Endothelial cell of umbilical vein (primary cell): Measurements from ENCODE around the gene NPHP3. TPM values are rescaled to one million over a fixed set of nuclear protein-coding genes. Genes with fewer than 3 reads are reported as not detected.

ENCODE experiments used
- BruUV-seq: library from RNA; stranded (reverse); fragments of 400-500 nt; replicated peaks from 2 replicates; lab custom pipeline; 2021; lab: Mats Ljungman, UMichigan
- CTCF ChIA-PET: fragments of 300-600, 350-600 bp; sonication (Branson Sonifier 250); formaldehyde crosslinking; loops from one replicate; lab custom pipeline; 2021; ENCODE audit warnings: antibody characterized with exemption, inconsistent platforms; lab: Charles Lee
- POLR2A ChIA-PET: fragments of 300-600, 350-600 bp; sonication (Branson Sonifier 250); formaldehyde crosslinking; loops from one replicate; lab custom pipeline; 2021; ENCODE audit warnings: antibody characterized with exemption, inconsistent platforms; lab: Charles Lee
- DNase-seq: peaks from one replicate; pipeline ENCODE4 v3.0.0-alpha.2; 2011; ENCODE audit warnings: low read depth, low spot score
- FAIRE-seq: peaks from 2 replicates; lab custom pipeline; 2011; peaks lifted over from hg19 to GRCh38; lab: Jason Lieb, UNC
- H2AFZ ChIP-seq: 2 replicates; pipeline ENCODE4 v1.6.0; 2012; ENCODE audit warnings: low read depth, low read length, control low read depth, inconsistent platforms
- H3K27ac ChIP-seq: 2 replicates; pipeline ENCODE4 v1.5.1; 2011; ENCODE audit warnings: low read depth, mild to moderate bottlenecking, control low read depth, low read length, moderate library complexity; ENCODE audit not compliant: insufficient read depth
- H3K27me3 ChIP-seq, 2 experiments: 2 replicates each; pipeline versions ENCODE4 v1.6.0 to v1.6.1; 2011; ENCODE audit warnings: low read length in 2 of 2, mixed read lengths in 1 of 2; ENCODE audit not compliant: control insufficient read depth in 2 of 2, insufficient read depth in 2 of 2
- H3K36me3 ChIP-seq, 2 experiments: 2 replicates in 1 of 2; 3 replicates in 1 of 2; pipeline ENCODE4 v1.5.1; 2011; ENCODE audit warnings: low read length in 2 of 2, mild to moderate bottlenecking in 1 of 2, moderate library complexity in 1 of 2; ENCODE audit not compliant: control insufficient read depth in 2 of 2, insufficient read depth in 2 of 2; ENCODE audit errors: extremely low read depth in 1 of 2
- H3K4me1 ChIP-seq: 3 replicates; pipeline ENCODE4 v1.5.1; 2011; ENCODE audit warnings: mild to moderate bottlenecking, low read length; ENCODE audit not compliant: control insufficient read depth, insufficient read depth; ENCODE audit errors: extremely low read depth
- H3K4me2 ChIP-seq: 2 replicates; pipeline ENCODE4 v1.6.1; 2011; ENCODE audit warnings: low read length, control low read depth, mixed read lengths; ENCODE audit not compliant: insufficient read depth
- H3K4me3 ChIP-seq, 3 experiments: fragments of 200-600 bp in 1 of 3; sonication (generic), shearing (Covaris generic) in 1 of 3; replicated peaks in 1 of 3; 2 replicates each; pipeline ENCODE4 v1.5.1; 2011 to 2016; ENCODE audit warnings: control low read depth in 3 of 3, low read length in 3 of 3, mild to moderate bottlenecking in 2 of 3, inconsistent platforms in 1 of 3, low read depth in 1 of 3, moderate library complexity in 1 of 3; ENCODE audit not compliant: insufficient read depth in 1 of 3
- H3K79me2 ChIP-seq: 2 replicates; pipeline ENCODE4 v1.6.0; 2012; ENCODE audit warnings: low read length, inconsistent platforms; ENCODE audit not compliant: control insufficient read depth, insufficient read depth
- H3K9ac ChIP-seq: replicated peaks from 2 replicates; pipeline ENCODE3; 2011; ENCODE audit warnings: low read length, control low read depth; ENCODE audit not compliant: insufficient read depth; ENCODE audit errors: extremely low read depth
- H3K9me1 ChIP-seq: replicated peaks from 3 replicates; pipeline ENCODE4 v1.6.0; 2011; ENCODE audit warnings: mild to moderate bottlenecking, low read length; ENCODE audit not compliant: control insufficient read depth, insufficient read depth; ENCODE audit errors: extremely low read depth
- H3K9me3 ChIP-seq: replicated peaks from 2 replicates; pipeline ENCODE4 v1.5.1; 2012; ENCODE audit warnings: low read length, inconsistent platforms; ENCODE audit not compliant: control insufficient read depth, insufficient read depth
- H4K20me1 ChIP-seq: replicated peaks from 2 replicates; pipeline ENCODE3; 2011; ENCODE audit warnings: mild to moderate bottlenecking, low read length; ENCODE audit not compliant: control insufficient read depth, insufficient read depth; ENCODE audit errors: extremely low read depth
- CTCF ChIP-seq, 2 donors: IDR thresholded peaks; 1 replicate in 1 of 2; 2 replicates in 1 of 2; pipeline ENCODE4 v1.5.1; 2011; ENCODE audit warnings: low read length in 2 of 2, mild to moderate bottlenecking in 2 of 2, moderate library complexity in 2 of 2, control low read depth in 1 of 2, inconsistent platforms in 1 of 2, low read depth in 1 of 2; ENCODE audit not compliant: insufficient read depth in 1 of 2; ENCODE audit errors: extremely low read depth in 1 of 2
- EZH2 ChIP-seq: IDR thresholded peaks from 2 replicates; pipeline ENCODE4 v1.6.1; 2012; ENCODE audit warnings: borderline replicate concordance, low read depth, mild to moderate bottlenecking, moderate library complexity, low read length, inconsistent platforms; ENCODE audit not compliant: severe bottlenecking
- FOS ChIP-seq: IDR thresholded peaks from 2 replicates; pipeline ENCODE4 v1.6.1; 2011; ENCODE audit warnings: mild to moderate bottlenecking, low read length, moderate library complexity, borderline replicate concordance; ENCODE audit not compliant: insufficient read depth
- MAX ChIP-seq: IDR thresholded peaks from 2 replicates; pipeline ENCODE4 v1.6.1; 2011; ENCODE audit not compliant: insufficient read depth, insufficient read length
- POLR2AphosphoS5 ChIP-seq: IDR thresholded peaks from 2 replicates; pipeline ENCODE4 v1.6.1; 2012; ENCODE audit warnings: low read depth, mild to moderate bottlenecking, control low read depth, low read length, moderate library complexity; ENCODE audit not compliant: insufficient read depth
- dilution Hi-C: fragments of 300-500 bp; cut with MboI; formaldehyde crosslinking; loops from one replicate; pipeline ENCODE4 v1.15.0; 2019; ENCODE audit warnings: low sequenced_read_pairs; ENCODE audit not compliant: extremely low pct_ligation_motif_present
- intact Hi-C: fragments of 100-400 bp; cut with micrococcal nuclease; formaldehyde crosslinking; loops from one replicate; pipeline ENCODE4 v1.10.0; 2022
- polyA plus RNA-seq, 4 experiments: library from polyadenylated mRNA; depleted of rRNA in 3 of 4; stranded (reverse) in 3 of 4; unstranded in 1 of 4; fragments of >200 nt; gene quantifications; 2 replicates each; pipeline versions ENCODE4 v1.2.1 to v1.2.3, GENCODE V29; 2011 to 2012; ENCODE audit warnings: missing spikeins in 1 of 4
- total RNA-seq: library from RNA; stranded (reverse); gene quantifications from 2 replicates; pipeline ENCODE4 v1.2.3, GENCODE V29; 2021

Gene NPHP3
- total and polyA plus RNA-seq, 2 donors (not counting 3 experiments of a cell fraction or from before 2014, with no cell fraction given), result 20.8 to 30.3 TPM

GRCh38 chr3:132735589-132735988 lies 13.4 kb upstream of the NPHP3 start:
- intact Hi-C loops (no loop called here), dilution Hi-C loops (no loop called here)
- Histone ChIP-seq H3K27me3 (peaks cover 4 to 8% of the 10 kb centered on the region in 2 experiments), H3K9me3 (no peaks in the 10 kb centered on the region), H3K4me1 (peaks cover 5% of the 10 kb centered on the region), H3K9ac (no peak overlapping the region), H3K9me1 (no peaks in the 10 kb centered on the region), H2AFZ (no peak overlapping the region), H3K27ac (no peak overlapping the region), H3K79me2 (no peaks in the 10 kb centered on the region), H3K4me2 (no peak overlapping the region), H3K4me3 (no peak overlapping the region), H3K36me3 (no peaks in the 10 kb centered on the region), H4K20me1 (no peaks in the 10 kb centered on the region)
- CTCF ChIA-PET, result interaction anchor here (2.1 kb wide), 1 partner anchor 9 kb away, joined by 7 read pairs; no protein-coding TSS in a partner anchor
- DNase-seq (peak; percentile 73), FAIRE-seq (peak; percentile 33)
- TF ChIP-seq POLR2AphosphoS5 (no peak), MAX (no peak)
- POLR2A ChIA-PET, result no interaction called here
- BruUV-seq, result no TSS peak

GRCh38 chr3:132730891-132731580 lies 8.8 kb upstream of the NPHP3 start:
- intact Hi-C loops (loop anchor here (1.0 to 2.0 kb wide), 4 partner anchors 310 to 1200 kb away; no protein-coding TSS in a partner anchor), dilution Hi-C loops (no loop called here)
- H3K4me3 ChIP-seq, result no peak overlapping the region
- FAIRE-seq (peak; percentile 67), DNase-seq (peak; percentile 61)
- peaks cover 2% of the 10 kb centered on the region for H3K4me1 ChIP-seq
- ChIA-PET CTCF (interaction anchor here (0.6 to 3.1 kb wide), 41 partner anchors 8 to 1481 kb away, joined by 3 to 135 read pairs (median 4); partner anchors contain the start of gene CDV3), POLR2A (no interaction called here)
- no peak overlapping the region for H3K27ac ChIP-seq
- no peak overlapping the region for H3K4me2 ChIP-seq
- no peaks in the 10 kb centered on the region for H4K20me1 ChIP-seq
- no TSS peak for BruUV-seq
- peak; percentile 34 for TF ChIP-seq EZH2
- TF ChIP-seq CTCF (IDR thresholded peaks at IDR 0.05; ENCODE audit: extremely low read depth in 1 of 2, insufficient read depth in 1 of 2, low read depth in 1 of 2, low read length in 2 of 2), result peak; percentile 27 to 40
- TF ChIP-seq FOS, result no peak
- no peaks in the 10 kb centered on the region for H3K79me2 ChIP-seq
- H3K36me3 ChIP-seq, result no peaks in the 10 kb centered on the region
- no peak overlapping the region for H2AFZ ChIP-seq
- no peaks in the 10 kb centered on the region for H3K9me3 ChIP-seq
- no peak overlapping the region for H3K9ac ChIP-seq
- H3K27me3 ChIP-seq, result peaks cover 7 to 18% of the 10 kb centered on the region in 2 experiments
- no peaks in the 10 kb centered on the region for H3K9me1 ChIP-seq
